Measurements from ENCODE around the gene RRP1B.

DNA sequence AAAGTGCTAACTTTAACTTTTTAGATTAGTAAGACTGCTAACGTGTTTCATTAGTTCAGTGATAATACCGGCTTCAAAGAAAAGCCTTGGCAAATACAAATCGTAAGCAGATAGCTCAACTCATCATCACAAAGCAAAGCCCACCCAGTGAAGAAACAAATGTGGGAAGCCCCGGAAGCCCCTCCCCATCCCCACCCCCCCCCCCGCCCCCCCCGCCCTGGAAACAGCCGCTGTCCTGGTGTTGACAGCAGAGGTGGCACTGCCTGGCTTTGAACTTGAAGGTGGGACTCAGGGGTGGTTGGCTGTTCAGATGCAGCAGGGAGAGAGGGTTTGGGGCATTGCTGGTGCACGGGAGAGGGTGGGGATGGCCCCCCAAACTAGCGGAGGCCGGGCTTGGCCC is 73.7 kb downstream of the RRP1B start:
- TF ChIP-seq RAD21 (conservative IDR thresholded peaks at IDR 0.05) (no peak), POLR2AphosphoS5 (IDR thresholded peaks at IDR 0.05) (no peak), EP300 (conservative IDR thresholded peaks at IDR 0.05; ENCODE audit: poor library complexity, severe bottlenecking) (no peak)
- TF ChIP-seq, protein P1, sequence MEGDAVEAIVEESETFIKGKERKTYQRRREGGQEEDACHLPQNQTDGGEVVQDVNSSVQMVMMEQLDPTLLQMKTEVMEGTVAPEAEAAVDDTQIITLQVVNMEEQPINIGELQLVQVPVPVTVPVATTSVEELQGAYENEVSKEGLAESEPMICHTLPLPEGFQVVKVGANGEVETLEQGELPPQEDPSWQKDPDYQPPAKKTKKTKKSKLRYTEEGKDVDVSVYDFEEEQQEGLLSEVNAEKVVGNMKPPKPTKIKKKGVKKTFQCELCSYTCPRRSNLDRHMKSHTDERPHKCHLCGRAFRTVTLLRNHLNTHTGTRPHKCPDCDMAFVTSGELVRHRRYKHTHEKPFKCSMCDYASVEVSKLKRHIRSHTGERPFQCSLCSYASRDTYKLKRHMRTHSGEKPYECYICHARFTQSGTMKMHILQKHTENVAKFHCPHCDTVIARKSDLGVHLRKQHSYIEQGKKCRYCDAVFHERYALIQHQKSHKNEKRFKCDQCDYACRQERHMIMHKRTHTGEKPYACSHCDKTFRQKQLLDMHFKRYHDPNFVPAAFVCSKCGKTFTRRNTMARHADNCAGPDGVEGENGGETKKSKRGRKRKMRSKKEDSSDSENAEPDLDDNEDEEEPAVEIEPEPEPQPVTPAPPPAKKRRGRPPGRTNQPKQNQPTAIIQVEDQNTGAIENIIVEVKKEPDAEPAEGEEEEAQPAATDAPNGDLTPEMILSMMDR (IDR thresholded peaks at IDR 0.05; ENCODE audit: poor library complexity, severe bottlenecking), result no peak
- TF ChIP-seq, protein P2, sequence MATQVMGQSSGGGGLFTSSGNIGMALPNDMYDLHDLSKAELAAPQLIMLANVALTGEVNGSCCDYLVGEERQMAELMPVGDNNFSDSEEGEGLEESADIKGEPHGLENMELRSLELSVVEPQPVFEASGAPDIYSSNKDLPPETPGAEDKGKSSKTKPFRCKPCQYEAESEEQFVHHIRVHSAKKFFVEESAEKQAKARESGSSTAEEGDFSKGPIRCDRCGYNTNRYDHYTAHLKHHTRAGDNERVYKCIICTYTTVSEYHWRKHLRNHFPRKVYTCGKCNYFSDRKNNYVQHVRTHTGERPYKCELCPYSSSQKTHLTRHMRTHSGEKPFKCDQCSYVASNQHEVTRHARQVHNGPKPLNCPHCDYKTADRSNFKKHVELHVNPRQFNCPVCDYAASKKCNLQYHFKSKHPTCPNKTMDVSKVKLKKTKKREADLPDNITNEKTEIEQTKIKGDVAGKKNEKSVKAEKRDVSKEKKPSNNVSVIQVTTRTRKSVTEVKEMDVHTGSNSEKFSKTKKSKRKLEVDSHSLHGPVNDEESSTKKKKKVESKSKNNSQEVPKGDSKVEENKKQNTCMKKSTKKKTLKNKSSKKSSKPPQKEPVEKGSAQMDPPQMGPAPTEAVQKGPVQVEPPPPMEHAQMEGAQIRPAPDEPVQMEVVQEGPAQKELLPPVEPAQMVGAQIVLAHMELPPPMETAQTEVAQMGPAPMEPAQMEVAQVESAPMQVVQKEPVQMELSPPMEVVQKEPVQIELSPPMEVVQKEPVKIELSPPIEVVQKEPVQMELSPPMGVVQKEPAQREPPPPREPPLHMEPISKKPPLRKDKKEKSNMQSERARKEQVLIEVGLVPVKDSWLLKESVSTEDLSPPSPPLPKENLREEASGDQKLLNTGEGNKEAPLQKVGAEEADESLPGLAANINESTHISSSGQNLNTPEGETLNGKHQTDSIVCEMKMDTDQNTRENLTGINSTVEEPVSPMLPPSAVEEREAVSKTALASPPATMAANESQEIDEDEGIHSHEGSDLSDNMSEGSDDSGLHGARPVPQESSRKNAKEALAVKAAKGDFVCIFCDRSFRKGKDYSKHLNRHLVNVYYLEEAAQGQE (IDR thresholded peaks at IDR 0.05; ENCODE audit: borderline replicate concordance), result no peak
